ENCODE measurements around the gene CFAP57.

Gene CFAP57

DNA sequence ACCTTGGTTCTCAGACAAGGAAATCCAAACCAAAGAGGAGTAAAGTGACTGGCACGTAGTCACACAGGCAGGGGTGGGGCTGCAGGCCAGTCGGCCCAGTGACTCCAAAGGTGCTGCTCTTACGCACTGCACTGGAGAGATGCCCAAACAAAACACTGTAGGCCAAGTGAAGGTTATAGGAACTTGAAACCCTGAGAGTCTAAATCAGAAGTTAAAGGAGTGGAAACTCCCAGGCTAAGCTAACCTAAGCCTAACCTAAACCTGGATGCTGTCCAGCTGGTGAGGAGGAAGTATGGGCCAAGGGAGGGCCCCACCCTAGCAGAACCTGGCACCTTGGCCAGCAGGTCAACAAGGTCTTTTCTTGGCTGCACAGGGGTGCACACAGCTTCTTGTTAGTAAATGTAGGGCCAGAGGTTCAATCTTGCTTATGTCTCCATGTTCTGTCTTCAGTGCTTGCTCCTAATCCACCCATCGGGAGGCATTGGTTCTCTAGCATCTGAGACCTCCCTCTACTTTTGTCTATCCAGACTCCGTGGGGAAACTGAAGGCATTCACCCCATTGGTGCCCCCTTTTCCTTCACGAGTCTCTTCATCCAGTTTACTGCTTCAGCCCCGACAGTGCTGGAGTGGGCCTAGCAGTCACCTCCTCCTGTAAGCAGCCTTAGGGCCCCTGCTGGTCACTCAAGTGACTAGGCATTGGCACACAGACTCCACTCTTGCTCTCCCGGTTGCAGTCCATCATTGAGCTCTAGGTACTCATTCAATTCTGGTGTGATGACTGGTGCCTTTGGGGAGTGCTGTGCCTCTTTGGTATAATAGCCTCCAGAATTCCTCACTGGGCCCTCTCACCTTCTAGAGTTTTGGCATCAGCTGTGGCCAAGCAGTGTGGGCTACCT, 84.8 kb downstream of the CFAP57 start:
- no peak for DNase-seq

DNA sequence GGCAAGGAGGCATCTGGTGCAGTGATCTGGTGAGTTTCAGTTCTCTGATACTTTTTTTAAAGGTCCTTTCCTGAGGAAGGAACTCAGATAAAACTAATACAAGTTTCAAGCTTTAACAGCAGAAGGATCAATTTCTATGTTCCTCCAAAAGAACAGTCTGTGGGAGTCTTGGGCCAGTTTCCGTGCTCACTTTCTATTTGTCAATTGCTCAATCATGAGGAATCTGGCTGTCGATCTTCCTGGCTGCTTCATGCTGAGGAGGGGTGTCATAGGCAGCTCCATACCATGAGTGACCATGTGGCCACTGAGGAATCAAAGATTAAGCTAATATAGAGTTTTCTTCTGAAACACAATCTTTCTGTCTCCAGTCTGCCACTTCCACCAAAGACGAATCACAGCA, 86.2 kb downstream of the CFAP57 start:
- no peak for DNase-seq

DNA sequence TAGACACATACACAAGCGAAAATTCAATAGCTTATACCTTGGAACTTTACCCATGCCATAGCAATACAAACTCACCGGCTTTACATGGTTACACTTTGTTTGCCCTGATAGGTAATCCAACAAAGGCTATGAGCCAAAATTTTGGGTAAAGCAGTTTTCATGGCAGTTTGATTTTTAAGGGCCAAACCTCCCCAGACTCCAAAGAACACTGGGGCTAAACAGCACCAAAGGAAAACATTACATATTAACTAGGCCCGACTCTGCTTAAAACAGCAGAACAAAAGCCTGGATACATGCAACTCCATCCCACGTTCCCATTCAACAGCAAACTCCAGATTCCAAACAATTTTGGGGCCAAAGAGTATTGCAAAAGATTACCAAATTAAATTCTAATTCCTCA, 93.3 kb downstream of the CFAP57 start:
- DNase-seq = no peak

DNA sequence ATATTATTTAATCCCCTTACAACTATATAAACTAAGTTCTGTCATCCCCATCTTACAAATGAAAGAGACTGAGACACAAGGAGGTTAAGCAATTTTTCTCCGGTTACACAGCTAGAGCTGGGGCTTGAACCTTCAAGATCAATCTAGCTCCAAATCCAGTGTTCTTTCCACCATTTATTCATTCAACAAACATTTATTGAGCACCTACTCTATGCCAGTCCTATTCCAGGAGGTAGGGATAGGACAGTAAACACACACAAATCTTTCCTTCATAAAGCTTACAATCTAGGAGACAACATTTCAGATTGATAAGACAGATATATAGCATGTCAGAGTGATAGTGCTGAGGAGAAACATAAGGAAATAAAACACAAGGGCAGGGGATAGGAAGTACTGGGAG, 94.8 kb downstream of the CFAP57 start:
- no peak for DNase-seq

DNA sequence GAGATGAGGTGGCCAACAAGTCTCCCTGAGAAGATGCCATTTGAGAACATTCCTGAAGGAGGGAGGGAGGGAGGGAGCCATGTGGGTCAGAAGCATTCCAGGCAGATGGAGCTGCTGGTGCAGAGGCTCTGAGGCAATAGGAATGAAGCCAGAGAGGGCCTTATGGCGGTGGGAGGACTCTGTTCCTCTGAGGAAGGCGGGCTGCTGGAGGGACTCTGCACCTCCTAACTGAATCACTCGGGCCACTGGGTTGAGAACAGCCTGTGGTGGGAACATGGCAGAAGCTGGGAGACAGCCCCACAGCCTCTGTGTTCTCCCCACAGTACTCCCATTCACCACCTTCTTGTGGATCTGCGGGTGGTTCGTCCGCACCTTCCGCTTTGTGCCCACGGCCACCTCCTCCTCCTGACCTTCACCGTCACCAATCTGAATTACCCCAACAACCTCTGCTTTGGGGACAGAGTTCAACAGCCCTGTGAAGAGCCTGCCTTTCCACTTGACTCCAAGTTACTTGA, 95.2 kb downstream of the CFAP57 start:
- DNase-seq = no peak

DNA sequence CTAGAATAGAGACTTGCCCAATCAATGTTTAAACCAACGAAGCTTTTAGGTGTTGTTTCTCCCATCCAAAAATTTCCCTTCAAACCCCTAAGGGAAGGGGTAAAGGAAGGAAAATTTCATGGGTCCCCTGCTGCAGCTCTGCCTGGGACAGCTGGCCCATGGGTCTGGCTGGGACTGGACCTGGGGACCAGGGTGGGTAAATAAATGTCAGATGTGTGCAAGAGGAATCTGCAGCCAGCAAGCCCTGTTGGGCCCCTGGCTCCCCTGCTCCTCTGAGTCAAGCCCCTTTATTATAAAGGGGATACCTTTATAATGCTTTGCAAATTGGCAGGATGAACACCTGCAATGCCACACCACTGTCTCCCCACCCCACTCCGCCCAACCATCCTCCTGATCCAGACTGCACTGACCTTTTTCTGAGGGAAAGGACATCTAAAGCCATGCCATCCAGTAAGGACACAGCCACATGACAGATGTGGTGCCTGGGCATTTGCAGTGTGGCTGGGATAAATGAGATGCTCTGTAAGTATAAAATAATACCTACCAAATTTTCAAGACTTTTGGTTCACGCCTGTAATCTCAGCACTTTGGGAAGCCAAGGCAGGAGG, 95.8 kb downstream of the CFAP57 start:
- no peak for DNase-seq

DNA sequence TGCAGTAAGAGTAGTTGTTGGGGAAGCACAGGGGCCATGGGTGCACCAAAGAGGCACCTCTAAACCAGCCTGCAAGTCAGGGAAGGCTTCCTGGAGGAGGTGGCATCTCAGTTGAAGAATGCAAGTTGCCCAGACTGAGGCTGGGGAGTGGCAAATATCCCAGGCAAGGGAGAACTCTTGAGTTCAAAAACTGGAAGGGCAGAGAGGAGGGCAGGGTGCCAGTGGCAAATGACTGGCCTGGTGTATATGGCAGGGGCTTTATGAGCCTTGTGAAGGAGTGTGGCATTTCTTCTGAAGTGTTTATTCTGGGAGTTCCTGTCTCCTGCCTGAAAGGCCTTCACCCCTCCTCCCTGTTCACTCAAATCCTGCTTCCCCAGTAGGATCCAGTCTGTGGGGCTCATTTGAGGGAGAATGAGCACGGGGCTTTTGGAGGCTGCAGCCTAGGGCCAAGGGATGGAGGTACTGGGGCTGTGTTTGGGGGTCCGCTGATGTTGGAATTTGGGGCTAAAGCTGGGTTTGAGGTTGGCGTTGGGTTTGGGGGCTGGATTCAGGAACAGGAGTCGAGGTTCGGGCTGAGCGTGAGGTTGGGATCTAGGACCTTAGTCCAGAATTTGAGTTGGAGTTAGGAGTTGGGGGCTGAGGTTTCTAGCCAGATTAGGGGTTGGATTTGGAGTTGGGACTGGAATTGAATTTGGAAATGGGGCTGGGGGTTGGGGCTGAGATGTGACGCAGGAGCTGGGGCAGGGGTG, 97.7 kb downstream of the CFAP57 start, which contains the start of gene TMEM125:
TMEM125 (plus strand) TSS at position 357 of the 749 bp plus-strand sequence. CDS start 2,740 bp downstream, outside the sequence.
- DNase-seq = no peak

DNA sequence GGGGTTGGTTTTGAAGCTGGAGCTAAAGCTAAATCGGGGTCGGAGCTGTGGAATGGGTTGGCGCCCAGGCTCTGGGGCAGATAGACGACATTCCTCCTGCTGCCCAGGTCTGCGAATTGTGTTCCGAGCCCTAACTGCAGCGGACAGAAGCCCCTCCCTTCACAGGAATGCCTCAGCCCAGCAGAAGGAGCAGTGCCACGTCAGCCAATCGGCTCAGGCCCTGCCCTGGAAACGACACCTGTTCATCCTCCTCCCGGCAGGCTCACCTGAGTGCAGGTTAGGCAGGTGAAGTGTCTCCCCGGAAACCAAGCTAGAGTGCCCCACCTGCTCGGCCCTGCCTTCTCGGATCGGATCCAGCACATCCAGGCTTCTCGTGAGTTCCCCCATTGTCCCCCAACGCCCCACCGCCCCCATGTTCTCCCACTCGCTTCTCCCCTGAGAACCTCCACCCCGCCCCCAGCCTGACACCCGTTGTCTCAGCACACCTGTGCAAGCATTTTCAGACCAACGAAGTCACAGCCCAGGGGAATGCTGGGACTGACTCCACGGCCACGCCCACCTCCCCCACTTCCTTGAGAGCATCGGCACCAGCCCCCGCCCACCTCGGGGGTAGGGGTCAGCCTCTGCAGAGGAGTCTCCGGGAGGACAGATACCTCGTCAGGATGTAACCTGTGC, 98.4 kb downstream of the CFAP57 start:
- DNase-seq = no peak

DNA sequence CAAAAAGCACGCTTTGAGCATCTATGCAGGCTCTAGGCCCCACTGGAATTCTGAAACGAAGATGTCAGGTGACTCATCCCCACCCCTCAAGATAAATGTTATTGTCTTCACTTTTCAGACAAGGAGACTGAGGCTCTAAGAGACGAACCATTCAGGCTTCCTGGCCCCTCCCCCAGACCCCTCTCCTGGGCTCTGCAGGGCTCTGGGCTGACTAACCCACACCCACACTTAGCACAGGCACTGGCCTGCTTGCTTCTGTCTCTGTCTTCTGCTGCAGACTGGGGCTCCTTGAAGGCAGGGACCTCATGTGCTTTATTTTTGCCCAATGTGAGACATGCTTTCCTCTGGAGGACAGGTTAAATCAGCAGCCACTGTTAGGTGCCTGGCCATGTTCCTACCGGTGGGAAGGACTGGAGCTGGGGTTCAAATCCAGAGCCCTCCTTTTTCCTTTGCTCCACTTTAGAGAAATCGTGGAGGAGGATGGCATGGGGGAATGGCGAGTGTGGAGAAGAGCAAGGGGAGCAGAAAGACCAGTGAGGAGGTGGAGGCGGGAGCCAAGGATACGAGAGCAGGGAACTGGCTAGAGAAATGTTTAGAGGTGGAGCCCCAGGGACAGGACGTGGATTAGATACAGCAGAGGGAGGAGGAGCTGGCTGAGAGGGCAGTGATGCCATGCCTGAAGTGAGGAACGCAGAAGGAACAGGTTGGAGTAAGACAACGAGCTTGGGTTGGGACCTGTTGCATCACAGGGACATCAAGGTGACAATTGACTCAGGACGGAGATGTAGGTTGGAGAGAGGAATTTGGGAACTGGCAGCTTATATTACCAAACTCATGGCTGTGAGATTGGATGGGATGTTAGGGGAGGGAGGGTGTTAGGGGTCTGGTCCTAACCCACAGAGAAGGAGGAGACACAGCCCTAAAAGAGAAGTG, 99.3 kb downstream of the CFAP57 start:
- DNase-seq = no peak

DNA sequence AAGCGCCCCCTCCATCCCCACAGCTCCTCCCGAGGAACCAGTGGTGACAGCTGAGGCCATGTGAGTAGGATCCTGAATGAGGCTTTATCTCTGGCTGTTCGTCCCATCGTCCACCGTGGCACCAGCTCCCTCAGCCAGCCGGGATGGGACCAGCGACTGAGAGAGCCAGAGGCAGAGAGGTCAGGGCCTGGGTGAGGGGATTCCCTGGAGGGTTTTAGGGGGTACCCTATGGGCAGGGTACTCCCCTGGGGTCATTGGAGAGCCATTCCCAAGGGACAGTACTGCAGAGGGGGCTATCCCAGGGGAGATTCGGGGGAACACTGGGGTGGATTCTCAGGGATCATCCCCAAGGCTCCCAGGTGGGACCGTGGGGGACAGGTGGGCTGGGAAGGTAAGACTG, 100.0 kb downstream of the CFAP57 start:
- no peak for DNase-seq

DNA sequence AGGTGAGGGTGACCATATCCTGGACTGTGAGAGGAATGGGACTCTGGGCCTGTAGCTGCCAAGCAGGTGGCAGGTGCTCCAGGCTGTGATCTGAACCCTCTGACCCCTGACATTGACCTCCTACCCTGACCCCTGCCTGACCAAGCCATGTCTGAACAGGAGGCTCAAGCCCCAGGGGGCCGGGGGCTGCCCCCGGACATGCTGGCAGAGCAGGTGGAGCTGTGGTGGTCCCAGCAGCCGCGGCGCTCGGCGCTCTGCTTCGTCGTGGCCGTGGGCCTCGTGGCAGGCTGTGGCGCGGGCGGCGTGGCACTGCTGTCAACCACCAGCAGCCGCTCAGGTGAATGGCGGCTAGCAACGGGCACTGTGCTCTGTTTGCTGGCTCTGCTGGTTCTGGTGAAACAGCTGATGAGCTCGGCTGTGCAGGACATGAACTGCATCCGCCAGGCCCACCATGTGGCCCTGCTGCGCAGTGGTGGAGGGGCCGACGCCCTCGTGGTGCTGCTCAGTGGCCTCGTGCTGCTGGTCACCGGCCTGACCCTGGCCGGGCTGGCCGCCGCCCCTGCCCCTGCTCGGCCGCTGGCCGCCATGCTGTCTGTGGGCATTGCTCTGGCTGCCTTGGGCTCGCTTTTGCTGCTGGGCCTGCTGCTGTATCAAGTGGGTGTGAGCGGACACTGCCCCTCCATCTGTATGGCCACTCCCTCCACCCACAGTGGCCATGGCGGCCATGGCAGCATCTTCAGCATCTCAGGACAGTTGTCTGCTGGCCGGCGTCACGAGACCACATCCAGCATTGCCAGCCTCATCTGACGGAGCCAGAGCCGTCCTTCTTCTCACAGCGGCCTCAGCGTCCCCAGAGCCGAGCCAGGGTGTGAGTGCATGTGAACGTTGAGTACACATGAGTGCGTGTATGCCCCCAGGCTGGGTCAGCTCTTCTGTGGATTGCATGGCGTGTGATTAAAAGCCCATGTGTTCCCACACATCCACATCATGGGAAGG, 100.7 kb downstream of the CFAP57 start:
- no peak for DNase-seq

DNA sequence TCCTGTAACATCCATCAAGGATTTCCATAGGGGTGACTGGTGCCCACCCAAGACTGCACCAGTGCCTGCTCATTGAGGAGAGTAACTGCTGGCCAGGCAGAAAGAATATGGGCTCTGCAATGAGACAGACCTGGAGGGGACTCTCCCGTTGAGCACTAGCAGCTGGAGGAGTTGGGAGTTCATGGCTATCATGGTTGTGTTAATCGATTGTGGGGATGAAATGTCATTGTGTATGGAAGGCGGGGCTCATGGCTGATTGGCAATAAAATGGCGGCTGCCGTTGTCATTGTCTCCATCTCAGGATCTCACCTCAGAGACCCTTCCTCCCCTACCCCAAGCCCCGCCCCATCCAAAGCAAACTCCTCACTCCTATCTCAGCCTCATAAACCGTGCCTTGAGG, 101.6 kb downstream of the CFAP57 start:
- no peak for DNase-seq

DNA sequence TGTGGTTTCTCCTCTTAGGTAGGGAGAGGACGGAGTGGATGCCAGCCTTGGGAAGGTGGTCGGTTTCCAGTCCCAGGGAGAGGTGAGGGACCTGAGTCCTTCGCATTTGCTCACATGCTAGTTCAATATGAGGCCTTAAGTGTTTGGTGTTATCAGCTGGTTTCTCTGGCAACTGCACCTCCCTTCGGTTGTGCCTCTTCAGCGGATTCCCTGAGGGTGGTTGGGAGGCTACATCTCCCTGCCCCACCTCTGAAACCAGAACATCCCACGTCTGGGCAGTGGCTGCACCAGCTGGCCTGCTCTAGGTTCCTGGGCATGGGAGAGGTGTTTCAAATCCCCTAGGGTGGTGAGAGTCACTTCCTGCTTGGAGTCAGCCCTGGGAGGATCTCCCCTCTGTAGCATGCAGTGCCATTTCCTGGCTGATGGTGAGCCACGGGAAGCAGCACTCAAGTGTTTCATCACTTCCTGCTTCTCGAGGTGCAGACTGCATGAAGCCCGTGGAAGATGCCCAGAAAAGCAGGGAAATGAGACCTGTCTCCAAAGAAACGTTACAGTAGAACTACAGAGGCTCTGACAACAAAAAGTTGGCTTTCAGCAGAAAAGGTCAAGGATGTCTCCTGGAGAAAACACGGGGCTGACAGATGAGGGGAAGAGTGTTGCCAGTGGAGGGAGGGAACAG, 102.1 kb downstream of the CFAP57 start:
- peak; percentile 24 for DNase-seq

DNA sequence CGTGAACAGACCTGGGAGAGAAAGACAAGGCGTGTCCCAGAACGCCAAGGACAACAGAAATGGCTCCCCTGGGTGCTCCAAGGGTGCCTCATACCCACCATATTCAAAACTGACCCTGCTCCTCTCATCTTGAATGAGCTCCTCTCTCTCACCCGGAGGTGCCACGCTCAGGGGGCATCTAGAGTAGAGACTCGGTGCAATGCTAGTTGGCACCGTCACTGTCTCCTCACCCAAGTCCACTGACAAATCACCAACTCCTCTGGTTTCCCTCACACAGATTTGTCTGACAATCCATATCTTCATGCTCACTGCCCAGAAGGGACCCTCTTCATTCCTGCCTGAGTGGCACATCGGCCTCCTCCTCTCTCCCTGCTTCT, 102.7 kb downstream of the CFAP57 start:
- no peak for DNase-seq

DNA sequence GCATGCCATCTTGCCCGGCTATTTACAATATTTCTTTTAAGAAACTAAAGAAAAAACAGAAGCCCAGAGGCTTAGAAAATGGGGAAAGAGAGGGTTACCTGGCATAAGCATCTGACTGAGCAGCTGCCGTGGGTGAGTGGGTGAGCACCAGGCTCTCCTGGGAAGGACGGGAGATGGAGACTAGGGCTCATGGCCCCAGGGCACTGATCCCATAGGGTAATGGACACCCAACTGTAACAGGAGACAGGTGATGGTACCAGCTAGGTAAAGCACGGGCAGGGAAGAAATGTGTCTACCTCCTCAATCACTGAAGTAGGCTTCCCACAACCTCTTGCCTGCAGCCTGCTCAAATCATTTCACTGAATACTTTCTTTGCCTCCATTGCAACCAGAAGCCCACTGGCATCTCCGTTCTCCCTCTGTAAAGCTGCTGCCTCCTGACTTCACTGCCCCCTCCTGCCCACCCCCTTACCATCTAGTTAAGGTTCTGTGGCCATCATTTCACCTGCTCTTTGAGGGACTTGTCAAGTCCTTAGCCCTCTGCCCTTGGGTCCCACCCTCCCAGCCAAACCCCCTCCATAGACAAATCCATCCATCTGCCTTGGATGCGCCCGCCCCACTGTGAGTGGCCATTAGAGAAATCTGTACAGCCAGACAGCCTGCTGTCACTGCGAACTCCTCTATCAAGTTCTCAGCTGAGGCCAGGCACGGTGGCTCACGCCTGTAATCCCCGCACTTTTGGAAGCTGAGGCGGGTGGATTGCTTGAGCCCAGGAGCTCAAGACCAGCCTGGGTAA, 103.9 kb downstream of the CFAP57 start:
- DNase-seq = no peak

DNA sequence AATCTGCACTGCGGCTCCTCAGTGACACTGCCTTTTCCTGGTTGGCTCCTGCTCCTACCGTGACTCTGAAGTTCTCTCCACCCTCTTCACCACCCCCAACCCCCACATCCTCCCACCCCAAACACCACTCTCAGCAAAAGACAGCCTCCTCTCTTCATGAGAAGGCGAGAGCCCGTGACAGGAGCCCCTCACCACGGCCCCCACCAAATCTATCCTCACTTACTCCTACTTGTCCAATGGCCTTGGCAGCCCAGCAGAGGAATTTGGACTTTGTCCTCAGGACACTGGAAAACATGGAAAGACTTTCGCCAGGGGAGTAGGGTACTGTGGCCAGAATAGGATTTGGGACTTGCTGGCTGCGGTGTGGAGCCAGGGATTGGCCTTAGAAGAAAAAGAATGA, 104.5 kb downstream of the CFAP57 start:
- DNase-seq = no peak

DNA sequence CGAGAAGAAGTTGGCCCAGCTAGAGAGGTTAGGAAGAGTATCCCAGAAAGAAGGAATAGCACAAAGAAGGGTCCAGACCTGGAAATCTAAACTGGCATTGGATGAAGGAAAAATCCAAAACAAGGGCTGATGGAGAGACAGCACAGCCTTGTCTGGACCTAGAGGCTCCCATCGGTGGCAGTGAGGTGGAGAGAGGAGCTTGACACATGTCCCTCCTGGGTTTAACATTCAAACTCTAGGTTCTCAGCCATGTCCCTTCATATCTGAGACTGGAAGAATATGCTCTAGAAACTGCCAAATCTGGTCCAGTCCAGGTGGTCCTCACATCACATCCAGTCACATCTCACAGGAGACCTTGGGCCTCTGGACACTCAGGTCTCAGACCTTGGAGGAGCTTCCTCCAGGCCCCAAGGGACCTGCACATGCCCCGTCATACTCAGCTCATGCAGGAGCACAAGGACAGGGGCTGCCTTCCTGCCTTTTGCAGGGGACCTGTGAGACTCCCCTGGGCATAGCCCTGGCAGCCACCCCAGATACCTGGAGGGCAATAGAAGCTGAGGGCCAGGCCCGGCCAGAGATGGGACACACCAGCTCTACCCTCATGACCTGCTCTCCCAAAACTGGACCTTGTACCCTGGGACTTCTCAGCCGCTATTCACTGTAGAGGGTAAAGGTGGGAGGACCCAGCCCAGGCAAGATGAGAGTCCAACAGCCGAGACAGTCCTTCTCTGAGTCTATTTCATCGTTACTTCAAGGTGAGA, 105.2 kb downstream of the CFAP57 start:
- no peak for DNase-seq

DNA sequence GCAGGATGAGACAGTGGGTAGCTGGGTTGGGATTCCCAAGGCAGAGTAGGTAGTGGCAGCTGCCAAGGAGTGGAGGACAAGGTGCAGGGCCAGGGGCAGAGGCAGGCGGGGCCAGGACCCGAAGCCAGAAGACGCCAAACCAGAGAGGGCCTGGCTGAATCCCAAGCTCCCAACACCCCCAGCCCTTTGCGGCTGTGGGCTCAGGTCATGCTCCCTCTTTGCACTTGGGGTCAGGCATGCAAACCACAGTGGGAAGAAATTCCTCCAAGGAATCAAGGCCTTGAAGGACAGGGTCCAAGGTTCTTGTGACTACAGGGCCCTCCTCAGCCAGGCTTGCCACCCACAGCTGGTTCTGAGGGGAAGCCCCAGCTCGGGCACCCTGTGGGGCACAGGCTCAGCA, 107.0 kb downstream of the CFAP57 start:
- no peak for DNase-seq
